Measurements from ENCODE around the gene SLC9A1.

The SLC9A1 gene

DNA sequence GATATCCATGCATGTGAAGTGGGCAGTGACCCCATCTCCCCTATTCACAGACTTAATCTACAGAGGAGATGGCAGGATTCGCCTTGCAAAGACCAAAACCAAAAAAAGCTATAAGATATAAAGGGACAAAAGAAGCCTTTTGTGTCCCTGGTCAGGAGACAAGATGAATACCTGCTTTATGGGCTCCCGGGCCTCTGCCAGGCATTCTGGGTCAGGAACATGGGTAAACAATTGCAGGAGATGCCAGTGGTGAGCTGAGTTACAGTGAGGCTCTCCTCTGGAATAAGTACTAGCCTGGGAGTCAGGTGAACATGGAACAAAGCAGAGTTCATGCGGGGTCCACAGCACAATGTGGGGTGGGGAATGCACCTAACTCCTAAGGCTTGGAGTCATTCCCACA lies 4.7 kb downstream of the SLC9A1 start:
- no peak for DNase-seq

- no peak for DNase-seq
These were observed 5.2 kb downstream of the SLC9A1 start for GRCh38 chr1:27149762-27150113.

DNA sequence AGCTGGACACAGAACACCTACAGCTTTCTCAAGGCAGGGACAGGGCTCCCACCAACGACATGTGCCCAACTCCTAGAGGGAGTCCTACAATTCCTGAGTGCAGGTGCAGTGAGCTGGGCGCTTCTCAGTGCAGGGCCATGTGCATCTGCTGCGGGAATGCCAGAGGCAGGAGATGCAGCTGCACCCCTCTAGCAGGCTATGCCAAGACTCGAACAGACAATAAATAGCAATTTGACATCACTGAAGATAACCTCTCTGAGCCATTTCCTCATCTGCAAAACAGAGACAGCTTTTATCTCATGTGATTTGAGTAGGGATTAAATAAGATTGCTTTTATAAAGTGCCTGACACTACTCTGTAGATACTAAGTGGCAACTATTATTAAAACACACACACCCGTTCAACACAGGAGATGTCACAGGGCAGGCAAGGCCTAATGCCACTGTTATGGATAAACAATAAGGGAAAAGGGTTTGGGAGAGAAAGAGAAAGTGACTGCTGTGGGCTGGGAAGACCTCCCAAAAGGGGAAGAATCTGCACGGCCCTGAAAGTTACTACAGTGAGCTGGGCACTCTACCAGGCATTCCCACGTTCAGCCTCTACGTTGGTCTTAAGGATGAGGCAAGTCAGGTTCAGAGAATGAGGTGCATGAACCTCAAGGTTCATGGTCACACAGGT lies 5.7 kb downstream of the SLC9A1 start:
- no peak for DNase-seq

DNA sequence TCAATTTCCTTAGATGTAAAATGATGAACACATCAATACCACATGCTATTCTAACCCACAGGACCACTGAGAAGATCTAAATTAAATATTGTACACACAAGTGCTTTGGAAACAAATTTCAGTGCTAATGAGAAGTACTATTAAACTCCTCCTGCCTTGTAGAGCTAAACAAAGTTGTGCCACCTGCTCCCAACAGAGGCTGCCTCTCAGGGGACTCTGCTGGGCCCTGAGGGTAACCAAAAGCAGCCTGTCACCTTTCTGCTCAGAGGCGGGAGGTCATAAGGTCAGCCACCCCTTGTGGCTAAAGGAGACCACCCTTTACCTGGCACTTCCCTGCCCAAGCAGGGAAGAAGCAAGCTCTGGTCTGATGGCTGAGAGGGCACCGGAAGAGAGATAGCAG lies 6.3 kb downstream of the SLC9A1 start:
- no peak for DNase-seq

GRCh38 chr1:27147842-27148518 lies 6.9 kb downstream of the SLC9A1 start:
- DNase-seq = no peak

DNA sequence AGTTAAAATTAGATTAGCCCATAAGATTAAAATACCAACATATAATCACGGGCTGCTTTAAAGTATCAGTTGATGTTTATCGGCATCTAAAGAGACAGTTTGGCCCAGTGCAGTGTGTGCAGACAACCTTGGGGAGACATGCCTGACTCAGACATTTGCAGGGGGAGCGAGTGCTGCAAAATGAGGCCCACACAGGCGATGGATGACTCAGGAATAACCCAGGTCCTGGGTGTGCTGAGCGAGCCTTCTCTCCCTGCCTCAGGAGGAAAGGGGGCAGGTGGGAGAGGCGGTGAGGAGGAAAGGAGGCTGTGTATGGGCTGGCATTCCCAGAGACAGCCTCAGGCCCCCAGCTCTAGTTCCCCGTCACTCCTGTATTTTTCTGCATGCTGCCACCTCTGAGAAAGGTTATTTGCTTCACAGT lies 9.0 kb downstream of the SLC9A1 start:
- no peak for DNase-seq

GRCh38 chr1:27144920-27145661 lies 9.8 kb downstream of the SLC9A1 start:
- no peak for DNase-seq

DNA sequence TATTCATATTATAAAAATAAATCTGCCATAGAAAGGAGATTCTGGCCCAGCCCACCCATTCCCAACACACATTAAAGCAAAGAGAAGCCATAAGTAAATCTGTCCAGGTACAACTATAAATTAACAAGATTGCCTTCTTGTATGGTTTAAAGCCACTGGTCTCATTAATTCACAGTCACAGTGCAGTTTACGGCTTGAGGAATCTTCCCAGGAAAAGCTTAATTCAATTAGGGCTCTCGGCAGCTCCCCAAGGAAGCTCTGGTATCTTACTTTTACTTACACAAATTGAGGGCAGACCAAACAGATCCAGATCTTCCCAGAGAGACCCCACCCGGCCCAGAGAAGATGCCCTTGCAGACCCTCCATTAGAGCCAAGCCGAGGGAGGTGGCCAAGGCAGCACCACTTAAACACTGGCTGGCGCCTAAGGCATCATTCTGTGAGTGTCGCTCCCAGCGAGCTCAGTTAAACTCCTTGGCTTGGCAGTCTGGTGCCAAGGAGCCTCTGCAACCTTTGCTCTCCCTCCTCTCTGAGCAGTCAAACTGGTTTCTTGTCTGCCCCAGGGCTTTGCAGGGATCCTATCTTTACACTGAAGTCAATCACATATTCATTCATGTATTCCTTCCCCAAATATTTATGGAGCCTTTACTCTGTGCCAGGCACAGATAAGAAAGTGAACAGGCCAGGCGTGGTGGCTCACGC lies 10.7 kb downstream of the SLC9A1 start:
- no peak for DNase-seq

DNA sequence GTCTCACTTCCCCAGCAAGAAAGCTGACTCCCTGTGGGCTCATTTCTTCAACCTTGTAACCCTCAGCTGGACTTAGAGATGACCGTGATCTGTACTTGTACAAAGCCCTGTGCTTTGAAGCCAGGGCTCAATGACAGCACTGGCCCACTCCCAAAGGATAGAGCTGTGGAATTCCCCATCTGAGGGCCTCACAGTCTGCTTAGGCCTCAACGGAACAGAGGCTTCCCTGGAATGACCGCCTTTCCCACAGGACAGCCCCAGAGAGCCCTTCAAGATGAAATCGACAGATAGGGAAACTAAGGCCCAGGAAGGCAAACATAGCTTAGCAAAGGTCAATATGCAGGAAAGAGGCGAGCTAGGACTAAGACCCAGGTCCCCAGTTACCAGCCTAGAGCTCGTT lies 11.5 kb downstream of the SLC9A1 start:
- no peak for DNase-seq

DNA sequence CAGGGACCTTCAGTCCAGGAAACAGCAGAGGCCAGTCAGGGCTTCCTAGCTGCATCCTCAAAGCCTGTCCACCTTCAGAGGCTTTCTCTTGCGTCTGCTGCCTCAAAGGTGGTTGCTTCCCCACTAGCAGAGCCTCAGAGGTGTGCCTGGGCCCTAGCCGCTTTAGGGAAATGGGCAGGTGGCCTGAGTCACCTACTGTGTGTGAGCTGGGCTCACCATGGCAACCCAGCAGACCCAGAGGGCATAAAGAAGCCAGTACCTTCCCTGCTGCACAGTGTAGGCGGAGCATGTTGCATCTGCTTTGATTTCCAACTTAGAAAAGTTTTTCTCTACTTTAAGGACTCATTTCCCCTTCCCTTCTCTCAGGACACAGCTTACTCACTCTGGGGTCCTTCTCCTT lies 12.5 kb downstream of the SLC9A1 start:
- no peak for DNase-seq

DNA sequence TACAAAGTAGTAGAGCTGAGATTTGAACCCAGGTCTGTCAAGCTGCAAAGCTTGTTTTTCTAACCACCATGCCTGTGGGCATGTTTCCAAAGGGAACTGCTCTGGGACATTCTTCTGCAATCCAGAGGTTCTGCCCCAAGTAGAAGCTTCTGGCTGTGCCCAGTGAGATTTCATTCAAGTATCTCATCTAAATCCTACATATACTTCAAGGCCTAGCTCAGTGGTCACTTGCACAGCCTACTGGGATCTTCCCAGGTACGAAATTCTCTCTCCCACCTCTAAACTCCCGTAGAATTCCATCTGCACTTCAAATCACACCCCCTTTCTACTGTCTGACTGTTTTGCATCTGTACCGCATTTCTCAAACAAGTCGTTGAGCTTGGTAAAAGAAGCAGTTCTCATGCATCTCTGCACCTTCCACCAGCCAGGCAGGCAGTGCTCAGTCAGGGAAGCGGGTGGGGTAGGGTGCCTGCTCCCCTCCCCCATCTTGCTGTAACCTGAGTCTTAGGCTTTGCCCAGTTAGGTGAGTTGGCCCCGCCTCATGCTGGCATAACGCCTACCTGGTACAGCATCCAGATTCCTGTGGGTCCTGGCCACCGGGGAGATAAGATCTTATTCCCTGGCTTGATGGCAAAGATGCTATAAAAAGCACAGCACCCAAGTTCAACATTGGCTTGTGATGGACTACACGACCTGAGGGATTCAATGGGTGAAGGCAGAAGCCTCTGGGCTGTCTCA lies 13.5 kb downstream of the SLC9A1 start:
- DNase-seq = no peak

GRCh38 chr1:27139980-27140379 lies 14.9 kb downstream of the SLC9A1 start:
- no peak for DNase-seq

DNA sequence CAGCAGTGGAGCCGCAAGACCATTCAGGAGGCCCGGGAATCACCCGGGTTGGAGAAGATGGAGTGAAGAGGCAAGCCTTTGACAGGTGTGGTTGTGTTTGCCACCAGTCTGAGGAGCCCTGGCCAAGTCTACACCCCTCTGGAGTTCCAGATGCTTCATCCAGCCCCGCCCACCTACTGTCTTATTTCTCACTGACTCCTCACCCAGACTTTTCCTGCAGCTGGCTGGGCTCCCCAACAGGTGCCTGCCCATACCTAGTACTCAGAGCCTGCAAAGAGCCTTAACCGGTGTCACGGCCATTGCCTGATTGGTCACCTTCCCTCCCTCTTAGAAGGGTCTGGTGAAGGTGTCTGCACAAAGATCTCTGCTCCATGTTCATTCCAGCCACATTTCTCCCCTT lies 16.0 kb downstream of the SLC9A1 start:
- DNase-seq = no peak

- no peak for DNase-seq
These were observed 16.6 kb downstream of the SLC9A1 start for GRCh38 chr1:27138368-27138767.

DNA sequence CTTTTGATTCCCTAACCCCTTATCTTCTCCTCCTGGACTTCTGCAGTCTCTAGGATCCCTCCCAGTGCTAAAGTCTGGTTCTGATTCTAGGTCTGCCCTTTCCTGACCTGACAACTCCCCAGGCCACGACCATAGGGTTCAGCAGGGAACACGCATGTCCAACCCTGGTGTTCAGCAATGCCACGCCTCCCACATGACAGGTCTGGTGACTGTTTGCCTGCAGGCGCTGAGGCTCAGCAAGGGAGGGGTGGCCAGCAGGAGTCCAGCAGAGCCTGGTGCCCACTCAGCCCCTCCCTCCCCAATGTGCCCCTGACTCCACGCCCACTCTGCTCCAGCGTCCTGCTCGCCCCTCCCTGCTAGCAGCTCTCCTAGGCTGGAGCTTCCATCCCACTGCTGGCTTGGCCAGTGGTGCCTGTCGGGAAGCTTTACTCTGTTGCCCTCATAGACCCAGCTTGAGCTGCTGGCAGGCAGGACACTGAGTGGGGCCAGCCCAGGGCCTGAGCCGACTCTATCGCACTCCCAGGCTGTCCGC lies 17.3 kb downstream of the SLC9A1 start:
- DNase-seq = peak; percentile 49

GRCh38 chr1:27136998-27137542 lies 17.9 kb downstream of the SLC9A1 start:
- peak; percentile 85 for DNase-seq

DNA sequence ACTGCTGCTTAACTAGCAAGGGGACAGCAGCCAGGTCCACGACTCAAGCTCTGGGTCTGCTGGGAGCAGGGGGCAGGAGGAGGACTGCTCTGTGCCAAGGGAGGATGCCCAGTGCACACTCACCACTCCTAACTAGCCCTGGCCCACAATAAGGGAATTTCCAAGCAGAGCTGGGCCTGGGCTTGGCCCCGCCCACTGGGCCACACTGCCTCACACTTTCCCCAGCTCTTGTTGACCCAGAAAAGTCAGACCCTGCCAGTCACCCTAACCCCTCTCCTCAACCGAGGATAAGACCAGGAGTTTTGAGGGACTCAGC lies 18.7 kb downstream of the SLC9A1 start:
- DNase-seq = peak; percentile 42

DNA sequence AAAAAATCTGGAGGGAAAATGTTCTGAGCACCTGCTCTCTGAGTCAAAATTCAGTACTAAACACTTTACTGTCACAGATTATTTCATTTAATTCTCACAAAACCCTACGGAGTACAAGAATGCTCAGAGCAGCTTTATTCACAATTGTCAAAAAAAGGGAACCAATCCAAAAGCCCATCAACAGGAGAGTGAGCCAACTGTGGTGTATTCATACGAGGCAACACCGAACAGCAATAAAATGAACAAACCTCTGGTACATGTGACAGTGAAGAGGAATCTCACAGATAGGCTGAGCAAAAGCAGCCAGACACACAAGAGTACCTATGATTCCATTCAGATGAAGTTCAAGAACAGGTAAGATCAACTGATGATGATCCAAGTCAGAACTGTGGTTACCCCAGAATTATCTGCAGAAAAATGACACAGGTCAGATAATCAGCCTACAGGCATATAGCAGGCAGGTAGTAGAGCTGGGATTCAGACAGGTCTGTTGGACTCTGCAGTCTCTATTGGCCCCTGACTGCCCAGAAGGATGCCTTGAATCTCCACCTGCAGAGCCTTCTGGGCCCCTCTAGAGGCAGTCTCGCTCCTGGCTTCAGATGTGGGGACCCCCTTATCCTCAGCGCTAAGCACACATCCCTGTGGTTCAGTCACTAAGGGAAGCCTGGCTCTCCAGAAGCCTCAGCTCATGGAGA lies 19.2 kb downstream of the SLC9A1 start:
- DNase-seq = no peak

DNA sequence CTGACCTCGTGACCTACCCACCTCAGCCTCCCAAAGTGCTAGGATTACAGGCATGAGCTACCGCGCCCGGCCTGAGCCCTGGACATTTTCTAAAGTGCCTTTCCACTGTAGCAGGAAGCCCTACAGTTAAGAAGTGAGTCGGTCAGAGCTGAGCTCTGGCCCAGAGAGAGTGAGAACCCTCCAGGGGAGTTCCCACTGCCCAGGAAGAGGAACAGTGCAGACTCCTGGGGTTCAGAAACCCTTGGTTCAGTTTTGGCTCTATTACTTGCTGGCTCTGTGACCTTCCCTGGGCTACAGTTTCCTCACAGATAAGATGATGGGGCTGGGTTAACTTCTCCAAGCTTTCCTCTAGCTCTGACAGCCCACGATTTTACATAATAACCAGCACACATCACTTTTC lies 20.9 kb downstream of the SLC9A1 start:
- DNase-seq = no peak

- no peak for DNase-seq
These were observed 21.8 kb downstream of the SLC9A1 start for GRCh38 chr1:27133158-27133557.

- no peak for DNase-seq
These were observed 22.3 kb downstream of the SLC9A1 start for GRCh38 chr1:27132624-27133023.

DNA sequence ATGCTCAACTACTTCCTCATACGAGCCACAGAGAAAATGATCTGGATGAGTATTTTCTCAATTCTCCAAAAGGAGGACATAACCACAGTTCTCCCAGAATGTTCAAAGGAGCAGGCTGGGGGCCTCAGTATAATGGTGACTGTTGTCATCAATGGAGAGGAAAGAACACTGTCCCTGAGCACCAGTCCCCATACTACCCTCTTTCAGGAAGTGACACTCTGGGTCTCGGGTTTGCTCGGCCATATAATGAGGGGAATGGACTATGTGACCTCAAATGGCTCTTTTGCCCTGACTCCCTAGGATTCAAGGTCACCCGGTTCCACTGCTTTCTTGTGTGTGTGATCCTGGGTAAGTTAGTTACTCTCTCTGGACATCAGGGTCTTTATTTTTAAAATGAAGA lies 22.8 kb downstream of the SLC9A1 start:
- DNase-seq = no peak

All from stimulated activated CD8-positive, alpha-beta memory T cell treated with anti-CD3 and anti-CD28 coated beads, Interleukin-4, amount 100 ng/mL, for 48 hours (primary cell).